Fibroblast of skin of abdomen (primary cell): ENCODE results near the gene SLC27A5. TPM values are rescaled to one million over a fixed set of nuclear protein-coding genes. Genes with fewer than 3 reads are reported as not detected.
A peak's percentile ranks its signal among the peaks of the same experiment; 100 is the strongest.

ENCODE experiments used
- DNase-seq: peaks from one replicate; pipeline ENCODE4 v3.0.0-alpha.2; 2013
- polyA plus RNA-seq, 2 experiments: library from polyadenylated mRNA; unstranded; fragments of 120-200 nt; gene quantifications; one replicate each; pipeline ENCODE4 v1.2.1, GENCODE V29; 2013; ENCODE audit not compliant: insufficient read length in 2 of 2

SLC27A5 gene
- 5.5 TPM for polyA plus RNA-seq (2013, experiment 1 of 2; ENCODE audit: insufficient read length)
- polyA plus RNA-seq (2013, experiment 2 of 2; ENCODE audit: insufficient read length), result 7.2 TPM

- no peak for DNase-seq
These were observed at the start of gene SLC27A5 for GRCh38 chr19:58511353-58512208. Gene SLC27A5, minus strand, starts transcription at chr19:58511992. Its CDS starts 37 bp downstream, at chr19:58511955.

- no peak for DNase-seq
These were observed 49.1 kb upstream of the SLC27A5 start for GRCh38 chr19:58560921-58561320.

GRCh38 chr19:58560007-58560887, 48.5 kb upstream of the SLC27A5 start:
- no peak for DNase-seq

- DNase-seq, result peak; percentile 92
These were observed 47.6 kb upstream of the SLC27A5 start for GRCh38 chr19:58559275-58560006.

GRCh38 chr19:58558623-58559274, 47.0 kb upstream of the SLC27A5 start:
- peak; percentile 98 for DNase-seq

- DNase-seq, result no peak
These were observed 46.4 kb upstream of the SLC27A5 start, which contains the start of gene UBE2M for GRCh38 chr19:58558066-58558622. Gene UBE2M, minus strand, starts transcription at chr19:58558611. Its CDS starts 230 bp downstream, at chr19:58558381.

- no peak for DNase-seq
These were observed 45.7 kb upstream of the SLC27A5 start for GRCh38 chr19:58557221-58558065.

GRCh38 chr19:58556622-58557220, 44.9 kb upstream of the SLC27A5 start:
- DNase-seq, result no peak

- no peak for DNase-seq
These were observed 44.3 kb upstream of the SLC27A5 start for GRCh38 chr19:58555920-58556621.

- DNase-seq, result no peak
These were observed 43.6 kb upstream of the SLC27A5 start for GRCh38 chr19:58555369-58555885.

- peak; percentile 97 for DNase-seq
These were observed 42.9 kb upstream of the SLC27A5 start, which contains the start of gene CHMP2A for GRCh38 chr19:58554494-58555368. Gene CHMP2A, minus strand, starts transcription at chr19:58555105. Its CDS starts 893 bp downstream, at chr19:58554212.

GRCh38 chr19:58553799-58554493, 42.2 kb upstream of the SLC27A5 start:
- DNase-seq, result no peak

- no peak for DNase-seq
These were observed 40.9 kb upstream of the SLC27A5 start for GRCh38 chr19:58552655-58553054.

GRCh38 chr19:58551577-58552471, 40.0 kb upstream of the SLC27A5 start:
- DNase-seq, result no peak

GRCh38 chr19:58551123-58551497, 39.3 kb upstream of the SLC27A5 start:
- DNase-seq, result no peak
